Stimulated activated CD8-positive, alpha-beta memory T cell treated with anti-CD3 and anti-CD28 coated beads, Interleukin-7, amount 100 ng/mL, for 1 hour (primary cell): ENCODE results near the gene HSD17B4.
"Not testable (repeated sequence)": the region's sequence is repeated elsewhere in the genome, so short reads cannot be mapped to it uniquely, and the experiment has no call there.

Experiments used
- DNase-seq, 2 donors: peaks; one replicate each; pipeline ENCODE4 v3.0.0-alpha.2; 2020; ENCODE audit warnings: low read depth in 2 of 2

The HSD17B4 gene

GRCh38 chr5:119480629-119481028, 28.3 kb downstream of the HSD17B4 start:
- not testable (repeated sequence) for DNase-seq

GRCh38 chr5:119483155-119483554, 30.9 kb downstream of the HSD17B4 start:
- DNase-seq, result no peak

GRCh38 chr5:119484884-119485283, 32.6 kb downstream of the HSD17B4 start:
- DNase-seq, result no peak

- no peak for DNase-seq
Observed at GRCh38 chr5:119501671-119502179, 49.4 kb downstream of the HSD17B4 start.

- not testable (repeated sequence) for DNase-seq
Observed at GRCh38 chr5:119503939-119504338, 51.6 kb downstream of the HSD17B4 start.

GRCh38 chr5:119512277-119512676, 60.0 kb downstream of the HSD17B4 start:
- DNase-seq, result no peak

GRCh38 chr5:119515192-119515591, 62.9 kb downstream of the HSD17B4 start:
- no peak for DNase-seq

GRCh38 chr5:119517115-119517514, 64.8 kb downstream of the HSD17B4 start:
- DNase-seq, result not testable (repeated sequence)

GRCh38 chr5:119521232-119521631, 68.9 kb downstream of the HSD17B4 start:
- no peak for DNase-seq

GRCh38 chr5:119522841-119523240, 70.5 kb downstream of the HSD17B4 start:
- DNase-seq, result no peak

- no peak for DNase-seq
Observed at GRCh38 chr5:119524485-119524884, 72.2 kb downstream of the HSD17B4 start.

- DNase-seq, result no peak
Observed at GRCh38 chr5:119527351-119527750, 75.1 kb downstream of the HSD17B4 start.

GRCh38 chr5:119529811-119530210, 77.5 kb downstream of the HSD17B4 start:
- no peak for DNase-seq

- no peak for DNase-seq
Observed at GRCh38 chr5:119532637-119533036, 80.3 kb downstream of the HSD17B4 start.

GRCh38 chr5:119537704-119538103, 85.4 kb downstream of the HSD17B4 start:
- no peak for DNase-seq

GRCh38 chr5:119541716-119542115, 89.4 kb downstream of the HSD17B4 start:
- no peak for DNase-seq

GRCh38 chr5:119551819-119552218, 99.5 kb downstream of the HSD17B4 start:
- no peak for DNase-seq

- DNase-seq, result no peak
Observed at GRCh38 chr5:119554597-119554996, 102.3 kb downstream of the HSD17B4 start.

- DNase-seq, result no peak
Observed at GRCh38 chr5:119570910-119571309, 118.6 kb downstream of the HSD17B4 start.

- no peak for DNase-seq
Observed at GRCh38 chr5:119578937-119579336, 126.6 kb downstream of the HSD17B4 start.

GRCh38 chr5:119582987-119583386, 130.7 kb downstream of the HSD17B4 start:
- DNase-seq, result no peak

- DNase-seq, result no peak
Observed at GRCh38 chr5:119583684-119584083, 131.4 kb downstream of the HSD17B4 start.
